Inflammatory macrophage treated with lipopolysaccharide for 1 hour (primary cell): Measurements from ENCODE around the gene DOCK2.
"Not testable (repeated sequence)": the region's sequence is repeated elsewhere in the genome, so short reads cannot be mapped to it uniquely, and the experiment has no call there.

Experiments used
- DNase-seq, 2 donors: peaks; one replicate each; pipeline ENCODE4 v3.0.0-alpha.2; 2020 to 2022

DOCK2 gene

GRCh38 chr5:169760229-169760628, 123.2 kb downstream of the DOCK2 start:
- DNase-seq = no peak

- no peak for DNase-seq
Observed at GRCh38 chr5:169762338-169763095, 125.4 kb downstream of the DOCK2 start.

GRCh38 chr5:169763376-169764017, 126.4 kb downstream of the DOCK2 start:
- no peak for DNase-seq

GRCh38 chr5:169764018-169764378, 126.9 kb downstream of the DOCK2 start:
- DNase-seq = no peak

- no peak for DNase-seq
Observed at GRCh38 chr5:169765176-169765996, 128.3 kb downstream of the DOCK2 start.

DNA sequence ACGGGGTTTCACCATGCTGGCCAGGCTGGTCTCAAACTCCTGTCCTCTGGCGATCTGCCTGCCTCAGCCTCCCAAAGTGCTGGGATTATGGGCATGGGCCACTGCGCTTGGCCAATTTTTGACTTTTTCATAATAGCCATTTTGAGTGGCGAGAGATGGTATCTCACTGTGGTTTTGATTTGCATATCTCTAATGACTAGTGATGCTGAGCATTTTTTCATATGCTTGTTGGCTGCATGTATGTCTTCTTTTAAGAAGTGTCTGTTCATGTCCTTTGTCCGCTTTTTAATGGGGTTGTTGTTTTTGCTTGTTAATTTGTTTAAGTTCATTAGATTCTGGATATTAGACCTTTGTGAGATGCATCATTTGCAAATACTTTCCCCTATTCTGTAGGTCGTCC, 129.9 kb downstream of the DOCK2 start:
- not testable (repeated sequence) for DNase-seq

DNA sequence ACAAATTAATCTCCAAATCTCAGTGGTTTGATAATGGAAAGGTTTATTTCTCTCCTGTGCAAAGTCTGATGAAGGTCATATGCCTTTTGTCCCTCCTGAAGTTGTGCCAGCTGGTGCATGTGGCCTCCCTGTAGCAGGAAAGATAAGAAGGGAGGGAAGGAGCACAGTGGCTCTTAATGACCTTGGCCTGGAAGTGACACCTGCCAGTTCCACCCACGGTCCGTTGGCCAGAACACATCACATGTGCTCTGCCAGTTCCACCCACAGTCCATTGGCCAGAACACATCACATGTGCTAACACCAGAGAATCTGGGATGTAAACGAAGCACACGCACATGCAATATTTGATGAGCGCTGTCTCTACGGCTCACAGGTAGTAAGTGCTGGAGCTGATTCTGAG, 130.9 kb downstream of the DOCK2 start:
- no peak for DNase-seq

DNA sequence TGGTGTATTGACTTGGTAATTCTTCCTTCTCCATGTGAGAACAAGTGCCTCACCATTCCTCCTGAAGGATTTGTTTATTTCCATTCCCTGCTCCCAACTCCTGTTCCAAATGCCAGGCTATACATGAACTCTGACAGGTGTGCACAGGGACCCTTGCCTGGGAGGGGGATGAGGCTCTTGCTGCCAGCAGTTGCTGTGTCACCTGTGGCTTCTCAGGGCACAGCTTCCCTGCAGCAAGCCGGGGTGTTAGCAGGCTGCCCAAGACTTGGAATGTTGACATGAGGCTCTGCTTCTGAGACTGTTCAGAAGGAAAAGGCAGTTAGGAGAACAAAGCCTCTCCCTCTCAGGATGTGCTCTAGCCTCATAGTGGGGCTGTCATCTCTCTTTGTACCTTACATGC, 131.3 kb downstream of the DOCK2 start:
- no peak for DNase-seq

DNA sequence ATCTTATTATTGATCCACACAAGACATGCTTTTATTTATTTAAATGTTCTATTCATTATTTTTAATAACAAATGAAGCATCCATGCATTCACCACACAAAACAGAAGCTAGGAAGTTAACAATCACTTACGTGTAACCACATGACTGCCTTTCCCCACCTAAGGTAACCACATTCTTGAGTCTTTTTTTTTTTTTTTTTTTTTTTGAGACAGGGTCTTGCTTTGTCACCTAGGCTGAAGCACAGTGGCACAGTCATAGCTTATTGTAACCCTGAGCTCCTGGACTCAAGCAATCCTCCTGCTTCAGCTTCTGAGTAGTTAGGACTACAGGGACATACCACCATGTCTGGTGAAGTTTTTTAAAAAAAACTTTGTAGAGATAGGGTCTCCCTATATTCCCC, 133.0 kb downstream of the DOCK2 start:
- no peak for DNase-seq

GRCh38 chr5:169772256-169772655, 135.2 kb downstream of the DOCK2 start:
- no peak for DNase-seq

- no peak for DNase-seq
Observed at GRCh38 chr5:169772688-169773087, 135.6 kb downstream of the DOCK2 start.

DNA sequence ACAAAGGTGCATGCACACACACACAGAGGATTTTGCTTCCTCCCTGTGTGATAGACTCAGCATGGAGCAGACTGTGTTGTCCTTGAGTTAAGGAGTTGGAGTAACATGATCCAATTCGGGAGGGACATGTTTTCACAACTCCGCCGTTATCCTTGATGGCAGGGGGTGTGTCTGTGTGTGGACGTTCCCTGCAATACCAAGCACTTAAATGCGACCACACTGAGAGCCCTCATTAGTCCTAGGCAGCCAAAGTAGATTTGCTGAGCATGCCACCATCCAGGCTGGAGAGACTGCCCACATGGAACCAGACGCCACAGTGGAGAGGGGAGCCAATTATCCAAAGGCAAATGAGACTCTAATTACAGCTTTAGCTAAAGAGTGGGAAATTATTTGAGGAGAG, 140.1 kb downstream of the DOCK2 start:
- DNase-seq = no peak

GRCh38 chr5:169778622-169779596, 141.8 kb downstream of the DOCK2 start:
- DNase-seq = peak; percentile 7 to 16

DNA sequence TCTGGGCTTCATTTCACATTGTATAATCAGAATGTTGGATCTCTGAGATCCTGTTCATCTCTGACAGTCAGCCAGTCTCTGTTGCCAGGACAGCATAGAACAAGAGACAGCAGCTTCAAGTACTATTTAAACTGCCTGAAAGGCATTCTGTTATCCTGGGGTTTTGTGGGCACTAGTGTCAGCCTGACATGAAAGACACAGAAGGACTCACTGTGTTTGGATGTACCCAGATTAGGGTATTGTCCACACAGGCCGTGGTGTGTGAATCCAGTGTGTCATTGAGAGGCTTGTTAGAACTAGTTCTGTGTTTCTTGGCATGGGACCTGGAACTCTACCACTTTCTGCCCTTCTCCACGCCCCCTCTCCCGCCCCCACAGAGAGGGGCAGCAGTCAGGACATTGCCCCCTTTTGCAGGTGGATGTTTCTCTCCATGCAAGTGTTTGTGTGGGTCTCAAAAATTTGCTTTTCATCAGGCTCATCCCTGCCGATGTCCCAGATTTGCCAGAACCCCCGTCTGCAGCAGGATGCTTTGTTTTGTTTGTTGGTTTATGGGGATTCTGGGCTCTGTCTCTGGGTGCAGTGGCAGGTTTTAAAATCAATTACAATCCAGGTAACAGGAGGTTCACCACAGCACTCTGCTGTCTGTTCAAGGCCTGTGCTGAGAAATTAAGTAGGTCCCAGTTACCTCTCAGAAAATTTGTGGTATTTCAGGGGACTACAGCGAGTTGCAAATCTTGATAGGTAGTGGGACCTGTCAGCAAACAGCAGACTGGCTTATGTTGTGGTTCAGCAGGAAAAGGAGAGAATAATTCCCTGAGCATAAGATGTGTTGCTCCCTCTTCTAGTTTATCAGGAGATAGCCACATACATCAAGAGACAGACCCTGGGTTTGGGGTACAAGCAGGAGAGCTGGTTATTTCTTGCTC, 144.6 kb downstream of the DOCK2 start:
- no peak for DNase-seq

- no peak for DNase-seq
Observed at GRCh38 chr5:169785771-169786618, 148.9 kb downstream of the DOCK2 start.

DNA sequence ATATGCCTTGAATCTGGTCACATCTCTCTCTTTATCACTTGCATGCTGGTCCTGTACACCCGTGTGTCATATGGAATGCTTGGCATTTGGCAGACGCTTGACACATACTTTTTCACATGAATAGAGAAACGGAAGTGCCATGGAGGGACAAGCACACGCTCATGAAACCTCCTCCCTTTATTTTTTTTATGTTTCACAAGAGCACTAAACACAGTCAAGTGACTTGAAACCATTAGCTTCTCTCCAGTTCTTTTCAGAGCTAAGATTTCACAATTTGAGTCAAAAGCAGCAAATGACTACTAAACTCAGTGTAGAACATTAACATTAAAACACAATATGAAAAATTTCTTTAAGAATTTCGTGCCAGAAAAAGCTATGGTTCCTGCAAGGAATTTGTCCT, 151.1 kb downstream of the DOCK2 start:
- DNase-seq = peak; percentile 73 to 86

DNA sequence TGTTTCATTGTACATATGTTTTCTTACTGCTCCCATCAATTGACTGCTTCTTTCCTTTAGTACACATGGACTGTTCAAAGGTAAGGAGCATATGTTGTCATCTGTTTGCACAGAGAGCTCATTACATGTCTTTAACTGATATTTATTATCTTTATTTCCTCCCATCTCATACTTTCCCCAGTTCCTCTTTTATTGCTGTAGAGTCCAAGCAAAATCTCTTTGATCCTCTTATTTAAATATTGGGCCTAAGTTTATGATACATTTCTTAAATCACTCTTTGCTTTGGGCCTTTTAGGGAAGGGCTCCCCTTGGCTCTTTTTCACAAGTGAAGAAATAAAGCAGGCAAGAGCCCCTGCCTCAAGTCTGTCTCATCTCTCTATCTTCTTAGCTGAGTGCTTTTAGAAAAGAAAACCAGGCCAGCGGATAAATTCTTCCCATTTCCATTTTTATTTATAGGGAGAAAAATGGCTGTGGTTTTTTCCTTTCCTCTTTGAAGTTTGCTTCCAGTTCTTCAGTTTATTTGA, 152.4 kb downstream of the DOCK2 start:
- no peak for DNase-seq

DNA sequence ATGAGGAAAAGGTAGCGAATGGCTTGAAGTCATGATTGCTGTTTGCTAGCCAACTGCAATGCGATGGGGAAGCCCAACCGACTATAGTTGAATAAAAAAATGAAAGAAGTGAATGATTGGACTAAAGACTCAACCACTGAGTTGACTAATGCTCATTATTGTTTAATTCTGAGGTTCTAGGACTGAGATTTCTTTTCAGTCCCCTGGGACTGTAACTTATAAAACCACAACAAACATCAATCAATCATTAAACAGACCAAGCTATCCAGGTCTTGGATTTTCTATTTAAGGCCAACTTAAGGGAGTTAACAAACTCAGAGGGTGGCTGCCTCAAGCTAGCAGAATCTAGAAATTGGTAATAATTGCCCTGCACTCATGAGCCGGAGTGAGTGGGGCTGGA, 154.2 kb downstream of the DOCK2 start:
- DNase-seq = no peak

DNA sequence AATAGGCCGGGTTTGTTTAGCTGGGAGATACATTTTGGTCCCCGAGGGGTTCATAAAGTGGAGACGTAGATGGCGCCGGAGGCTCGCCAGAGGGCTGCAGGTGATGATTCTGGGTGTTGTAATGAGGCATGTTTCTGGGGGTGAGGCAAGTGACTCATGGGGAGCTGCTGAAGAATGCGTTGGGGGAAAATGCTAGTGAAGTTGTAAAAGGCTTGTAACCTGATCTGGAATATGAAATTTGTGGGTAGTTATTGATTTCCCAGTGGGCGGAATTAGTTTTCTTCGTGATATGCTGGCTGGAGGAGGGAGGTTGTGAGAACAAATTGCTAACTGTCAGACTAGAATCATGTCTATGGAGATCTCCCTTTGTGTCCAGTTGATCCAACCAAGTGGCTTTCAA, 158.3 kb downstream of the DOCK2 start:
- no peak for DNase-seq

DNA sequence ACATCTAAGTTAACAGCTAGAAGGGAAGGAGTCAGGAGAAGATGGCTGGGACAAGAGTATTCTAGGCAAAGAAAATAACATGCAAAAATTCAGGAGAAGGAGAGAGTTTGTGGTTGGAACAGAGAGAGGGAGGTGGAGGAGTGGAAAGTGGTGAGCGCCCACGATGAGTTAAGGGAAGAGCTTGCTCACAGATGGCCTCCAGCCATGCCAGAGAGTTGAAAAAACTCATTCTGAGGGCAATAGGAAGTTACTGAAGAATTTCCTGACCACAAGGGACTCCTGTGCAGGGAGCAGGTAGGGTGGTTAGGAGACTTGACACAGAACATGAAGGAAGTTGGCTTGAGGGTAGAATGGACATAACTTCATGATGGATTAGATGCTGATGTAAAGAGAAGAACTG, 159.7 kb downstream of the DOCK2 start:
- no peak for DNase-seq
